Natural killer cell (primary cell): ENCODE results near the gene ARHGAP26. TPM values are rescaled to one million over a fixed set of nuclear protein-coding genes. Genes with fewer than 3 reads are reported as not detected.

Experiments
- ATAC-seq, 3 donors: fragments of 150-1000 bp in 2 of 3; fragments of 200-7000 bp in 1 of 3; cut with Tn5 transposase; 1 replicate in 1 of 3; 2 replicates in 2 of 3; pipeline ENCODE4 v1.10.0; 2021; ENCODE audit warnings: mild to moderate bottlenecking in 2 of 3, moderate library complexity in 2 of 3
- DNase-seq, 2 donors: peaks; one replicate each; pipeline versions ENCODE4 v3.0.0 to v3.0.0-alpha.2; 2013 to 2021; ENCODE audit warnings: mixed read lengths in 1 of 2
- H3K27ac ChIP-seq: one replicate; pipeline ENCODE4 v1.5.1; 2013; ENCODE audit warnings: mild to moderate bottlenecking, low read length
- H3K27me3 ChIP-seq: one replicate; pipeline ENCODE4 v1.6.1; 2013; ENCODE audit warnings: low read length; ENCODE audit not compliant: control insufficient read depth, insufficient read depth
- H3K36me3 ChIP-seq: one replicate; pipeline ENCODE4 v1.6.1; 2013; ENCODE audit warnings: low read length; ENCODE audit not compliant: control insufficient read depth, insufficient read depth
- H3K4me1 ChIP-seq: one replicate; pipeline ENCODE4 v1.6.1; 2013; ENCODE audit warnings: low read length; ENCODE audit not compliant: control insufficient read depth, insufficient read depth
- H3K4me3 ChIP-seq: one replicate; pipeline ENCODE4 v1.5.1; 2013; ENCODE audit warnings: low read length
- H3K9me3 ChIP-seq: one replicate; pipeline ENCODE4 v1.6.1; 2013; ENCODE audit warnings: low read length; ENCODE audit not compliant: control insufficient read depth, insufficient read depth
- H3K27ac Mint-ChIP-seq, 2 donors: one replicate each; pipeline ENCODE4 v1.8.0; 2022; ENCODE audit warnings: mild to moderate bottlenecking in 2 of 2, mixed read lengths in 2 of 2, moderate library complexity in 1 of 2
- H3K27me3 Mint-ChIP-seq, 2 donors: one replicate each; pipeline ENCODE4 v1.8.0; 2022; ENCODE audit warnings: low read depth in 2 of 2, mixed read lengths in 2 of 2
- H3K36me3 Mint-ChIP-seq: one replicate; pipeline ENCODE4 v1.8.0; 2022; ENCODE audit warnings: mixed read lengths
- H3K4me1 Mint-ChIP-seq, 2 donors: one replicate each; pipeline ENCODE4 v1.8.0; 2022; ENCODE audit warnings: mixed read lengths in 2 of 2
- H3K4me3 Mint-ChIP-seq: one replicate; pipeline ENCODE4 v1.8.0; 2022; ENCODE audit warnings: mild to moderate bottlenecking, moderate library complexity, mixed read lengths
- H3K9me3 Mint-ChIP-seq, 2 donors: one replicate each; pipeline ENCODE4 v1.8.0; 2022; ENCODE audit warnings: mixed read lengths in 2 of 2
- CTCF ChIP-seq: fragments of 200-600 bp; IDR thresholded peaks from one replicate; pipeline ENCODE4 v1.8.0; 2022; ENCODE audit warnings: antibody characterized with exemption
- WGBS: methylation state at CpG from one replicate; pipeline ENCODE4 v1.1.7; 2013; ENCODE audit warnings: missing lambda C conversion rate; ENCODE audit not compliant: insufficient coverage; 5-methylcytosine and 5-hydroxymethylcytosine counted together
- intact Hi-C: fragments of 100-400 bp; cut with micrococcal nuclease; formaldehyde crosslinking; loops from one replicate; pipeline ENCODE4 v1.14.2; 2022
- total RNA-seq, 4 donors: library from RNA; stranded (reverse); fragments of 120-200 nt in 1 of 4; gene quantifications; one replicate each; pipeline versions ENCODE4 v1.2.3 to v1.2.4, GENCODE V29; 2013 to 2022

The ARHGAP26 gene
- total RNA-seq, 3 donors from 2014 or later (not counting 1 experiment from before 2014, with no cell fraction given), result 153 to 159 (median 158) TPM

DNA sequence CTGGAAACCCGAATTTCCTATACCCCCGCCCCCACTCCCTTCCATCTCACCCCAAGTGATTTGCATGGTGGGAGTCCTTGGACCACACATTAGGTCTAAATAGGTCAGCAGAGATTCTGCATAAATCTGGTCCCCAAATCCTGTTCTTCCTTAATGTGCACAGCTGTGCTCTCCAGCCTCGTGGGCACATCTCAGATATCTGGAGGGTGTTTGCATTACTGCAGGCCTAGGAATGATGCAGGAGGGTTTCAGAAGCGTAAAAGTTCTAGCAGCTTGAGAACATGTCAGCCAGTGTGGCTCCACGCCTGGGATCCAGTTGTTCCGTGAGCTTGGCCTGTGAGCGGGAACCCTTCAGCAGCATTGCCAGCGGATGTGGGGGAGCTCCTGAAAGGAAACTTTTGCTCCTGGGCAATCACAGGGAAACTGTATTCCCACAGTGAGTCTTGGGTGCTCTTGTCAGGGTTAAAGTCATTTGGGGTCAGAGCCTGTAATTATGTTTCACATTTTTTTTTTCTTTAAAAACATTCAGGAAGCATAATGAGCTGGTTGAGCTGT, 12.9 kb downstream of the ARHGAP26 start:
- Mint-ChIP-seq H3K36me3 (no peaks in the 10 kb centered on the region), H3K9me3 (no peaks in the 10 kb centered on the region), H3K4me3 (peak overlapping the region; percentile 69), H3K27me3 (no peaks in the 10 kb centered on the region), H3K4me1 (peaks cover 94 to 96% of the 10 kb centered on the region in 2 donors), H3K27ac (peak overlapping the region; percentile 91 to 94)
- ATAC-seq (no peak), DNase-seq (no peak)
- Histone ChIP-seq H3K4me1 (peaks cover 75% of the 10 kb centered on the region), H3K27ac (peak overlapping the region; percentile 62), H3K9me3 (no peaks in the 10 kb centered on the region), H3K36me3 (no peaks in the 10 kb centered on the region), H3K4me3 (no peak overlapping the region), H3K27me3 (no peaks in the 10 kb centered on the region)
- WGBS, result 79% methylated on average over 8 of the region's 8 CpGs
- TF ChIP-seq CTCF, result no peak
- intact Hi-C loops, result loop anchor here (1.0 to 2.0 kb wide), 2 partner anchors 13 to 16 kb away; partner anchors contain the start of gene ARHGAP26

DNA sequence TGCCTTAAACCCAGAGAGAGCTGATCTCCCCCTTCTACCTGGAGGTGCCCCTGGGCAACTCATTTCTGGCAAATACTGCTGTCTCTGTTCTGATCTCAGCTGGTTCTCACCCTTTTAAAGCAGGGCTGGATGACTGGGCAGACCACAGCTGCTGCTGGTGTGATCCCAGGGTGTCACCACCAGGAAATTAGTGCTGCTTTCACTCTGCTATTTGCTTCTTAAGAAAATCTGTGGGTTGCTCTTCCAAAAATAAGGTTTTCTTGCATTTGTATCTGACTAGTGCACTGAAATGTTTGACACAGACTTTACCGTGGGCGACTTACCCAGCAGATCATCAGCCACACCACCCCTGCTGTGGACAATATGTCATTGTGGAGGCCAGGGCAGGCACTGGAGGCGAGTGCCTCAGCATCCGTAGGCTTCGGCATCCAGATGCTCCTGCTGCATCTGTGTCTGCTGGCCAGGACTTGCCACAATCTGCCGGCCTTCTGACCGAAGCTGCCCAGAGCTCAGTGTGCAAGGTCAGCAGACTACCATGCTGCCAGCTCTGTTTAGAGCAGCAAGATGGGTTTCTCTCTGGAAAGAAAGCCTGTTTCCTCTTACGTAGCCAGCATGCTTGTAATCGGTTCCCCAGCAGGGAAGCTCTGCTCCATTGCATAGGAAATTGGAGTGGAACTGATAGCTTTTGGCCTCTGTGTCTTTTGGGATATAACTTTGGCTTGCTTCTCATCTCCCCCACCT, 13.6 kb downstream of the ARHGAP26 start:
- TF ChIP-seq CTCF, result no peak
- intact Hi-C loops, result loop anchor here (1.0 to 2.0 kb wide), 2 partner anchors 13 to 15 kb away; partner anchors contain the start of gene ARHGAP26
- Histone ChIP-seq H3K36me3 (no peaks in the 10 kb centered on the region), H3K9me3 (no peaks in the 10 kb centered on the region), H3K4me1 (peaks cover 72% of the 10 kb centered on the region), H3K4me3 (peak overlapping the region; percentile 14), H3K27me3 (no peaks in the 10 kb centered on the region), H3K27ac (peak overlapping the region; percentile 62)
- peak; percentile 67 to 82 (median 77) for ATAC-seq
- Mint-ChIP-seq H3K9me3 (no peaks in the 10 kb centered on the region), H3K4me1 (peaks cover 94 to 96% of the 10 kb centered on the region in 2 donors), H3K27ac (peak overlapping the region; percentile 91 to 94), H3K4me3 (peak overlapping the region; percentile 69), H3K36me3 (no peaks in the 10 kb centered on the region), H3K27me3 (no peaks in the 10 kb centered on the region)
- peak; percentile 55 to 70 for DNase-seq
- 29% methylated on average over 9 of the region's 9 CpGs for WGBS

DNA sequence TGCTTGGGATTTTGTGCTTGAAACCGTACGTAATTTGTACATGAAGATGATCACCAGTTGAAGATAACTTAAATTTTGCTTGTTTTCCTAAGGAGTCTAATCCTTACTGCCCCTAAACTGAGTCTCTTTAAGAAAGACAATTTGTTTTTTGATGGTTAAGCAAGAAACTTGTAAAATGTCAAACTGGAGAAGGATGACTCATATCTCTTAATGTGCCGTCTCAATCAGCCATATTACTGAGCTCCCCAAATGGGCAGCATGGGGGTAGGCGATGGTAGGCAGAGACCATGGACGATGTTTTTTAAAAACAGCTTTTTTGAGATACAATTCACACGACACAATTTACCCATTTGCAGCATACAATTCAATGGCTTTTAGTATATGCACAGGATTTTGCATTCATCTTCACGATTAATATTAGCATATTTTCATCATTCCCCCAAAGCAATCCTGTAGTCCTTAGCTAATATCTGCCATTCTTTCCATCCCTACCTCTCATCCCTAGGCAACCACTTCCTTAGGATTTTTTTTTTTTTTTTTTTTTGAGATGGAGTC, 14.3 kb downstream of the ARHGAP26 start:
- peaks cover 94 to 96% of the 10 kb centered on the region in 2 donors for H3K4me1 Mint-ChIP-seq
- H3K27ac Mint-ChIP-seq, result peak overlapping the region; percentile 91 to 94
- H3K4me3 ChIP-seq, result no peak overlapping the region
- no peaks in the 10 kb centered on the region for H3K36me3 ChIP-seq
- intact Hi-C loops, result no loop called here
- H3K27me3 ChIP-seq, result no peaks in the 10 kb centered on the region
- no peaks in the 10 kb centered on the region for H3K36me3 Mint-ChIP-seq
- H3K9me3 Mint-ChIP-seq, result no peaks in the 10 kb centered on the region
- TF ChIP-seq CTCF, result no peak
- no peaks in the 10 kb centered on the region for H3K9me3 ChIP-seq
- ATAC-seq (peak in 1 of 3 donors; percentile 17), DNase-seq (no peak)
- peak overlapping the region; percentile 69 for H3K4me3 Mint-ChIP-seq
- peaks cover 65% of the 10 kb centered on the region for H3K4me1 ChIP-seq
- H3K27me3 Mint-ChIP-seq, result no peaks in the 10 kb centered on the region
- WGBS, result 81% methylated on average over 7 of the region's 7 CpGs
- H3K27ac ChIP-seq, result peak overlapping the region; percentile 62
